Hypothalamus (tissue), 51 donors: Measurements from ENCODE around the gene VPS26C.

Source experiments
- DNase-seq, 51 donors: peaks; one replicate each; lab custom pipeline; 2025; lab: John Stamatoyannopoulos, UW

The VPS26C gene

GRCh38 chr21:37176716-37177115, 90.4 kb downstream of the VPS26C start:
- no peak for DNase-seq
